Measurements from ENCODE around the gene EXOC3L1.

Gene EXOC3L1

GRCh38 chr16:67190041-67190440 lies at the start of gene EXOC3L1:
Gene EXOC3L1 (minus strand): TSS chr16:67190136. CDS start chr16:67189676, 460 bp downstream.
- no peak for DNase-seq

GRCh38 chr16:67238806-67239470 lies 49.0 kb upstream of the EXOC3L1 start:
- no peak for DNase-seq

- DNase-seq = no peak
These were observed 48.3 kb upstream of the EXOC3L1 start for GRCh38 chr16:67238278-67238575.

GRCh38 chr16:67237396-67238277 lies 47.7 kb upstream of the EXOC3L1 start:
- no peak for DNase-seq

GRCh38 chr16:67236563-67237395 lies 46.8 kb upstream of the EXOC3L1 start:
- no peak for DNase-seq

- no peak for DNase-seq
These were observed 46.1 kb upstream of the EXOC3L1 start for GRCh38 chr16:67235816-67236562.

GRCh38 chr16:67234180-67234597 lies 44.3 kb upstream of the EXOC3L1 start:
- DNase-seq = no peak

GRCh38 chr16:67233596-67233995 lies 43.7 kb upstream of the EXOC3L1 start:
- peak; percentile 16 for DNase-seq

GRCh38 chr16:67230809-67231660 lies 41.1 kb upstream of the EXOC3L1 start:
- peak; percentile 35 for DNase-seq

- peak; percentile 23 for DNase-seq
These were observed 40.2 kb upstream of the EXOC3L1 start for GRCh38 chr16:67229906-67230808.

GRCh38 chr16:67228905-67229304 lies 39.0 kb upstream of the EXOC3L1 start:
- DNase-seq = no peak

- no peak for DNase-seq
These were observed 38.3 kb upstream of the EXOC3L1 start for GRCh38 chr16:67228034-67228785.

- DNase-seq = no peak
These were observed 37.6 kb upstream of the EXOC3L1 start for GRCh38 chr16:67227567-67227921.

GRCh38 chr16:67226804-67227566 lies 37.0 kb upstream of the EXOC3L1 start, which contains the start of gene TMEM208:
Gene TMEM208 (plus strand): TSS chr16:67227130. CDS start chr16:67227219, 89 bp downstream.
- peak; percentile 98 for DNase-seq

GRCh38 chr16:67226295-67226803 lies 36.4 kb upstream of the EXOC3L1 start:
- DNase-seq = no peak

GRCh38 chr16:67223992-67224391 lies 34.1 kb upstream of the EXOC3L1 start:
- DNase-seq = no peak

- no peak for DNase-seq
These were observed 26.9 kb upstream of the EXOC3L1 start for GRCh38 chr16:67216612-67217490.

- DNase-seq = no peak
These were observed 25.8 kb upstream of the EXOC3L1 start for GRCh38 chr16:67215706-67216105.

Data from left hindlimb (tissue), 1 donor.